IMR-90 (cell line): ENCODE data around the gene PBX4. TPM values are rescaled to one million over a fixed set of nuclear protein-coding genes. Genes with fewer than 3 reads are reported as not detected.

Experiments used
- ATAC-seq: fragments of 200-7000 bp; cut with Tn5 transposase; 2 replicates; pipeline ENCODE4 v1.9.1; 2020; ENCODE audit warnings: low read depth, mild to moderate bottlenecking, moderate library complexity
- BruUV-seq: library from RNA; stranded (reverse); fragments of 400-500 nt; replicated peaks from 2 replicates; lab custom pipeline; 2021; lab: Mats Ljungman, UMichigan
- CTCF ChIA-PET: fragments of 300-600 bp; formaldehyde crosslinking; extraction: SDS; loops from one replicate; lab custom pipeline; 2021; ENCODE audit warnings: antibody characterized with exemption; lab: Yijun Ruan, JAX
- POLR2A ChIA-PET: fragments of 300-600 bp; sonication (Branson Sonifier 250); formaldehyde crosslinking; loops from one replicate; lab custom pipeline; 2022; ENCODE audit warnings: antibody characterized with exemption; ENCODE audit not compliant: unreplicated experiment; lab: Charles Lee
- DNase-seq: peaks from one replicate; pipeline ENCODE4 v3.0.0; 2013
- H2AFZ ChIP-seq: replicated peaks from 2 replicates; pipeline ENCODE3; 2013; ENCODE audit warnings: low read length, mild to moderate bottlenecking; ENCODE audit not compliant: poor library complexity
- H2AK5ac ChIP-seq: 2 replicates; pipeline ENCODE4 v1.6.1; 2013; ENCODE audit warnings: low read depth, low read length, inconsistent platforms
- H2AK9ac ChIP-seq: replicated peaks from 2 replicates; pipeline ENCODE3; 2013; ENCODE audit warnings: mild to moderate bottlenecking, low read depth, low read length, moderate library complexity; ENCODE audit not compliant: poor library complexity
- H2BK120ac ChIP-seq: 2 replicates; pipeline ENCODE4 v1.6.1; 2013; ENCODE audit warnings: low read depth, low read length, inconsistent platforms
- H2BK15ac ChIP-seq: 3 replicates; pipeline ENCODE4 v1.6.1; 2013; ENCODE audit warnings: low read depth, low read length, inconsistent platforms
- H2BK20ac ChIP-seq: 2 replicates; pipeline ENCODE4 v1.6.1; 2013; ENCODE audit warnings: low read depth, mild to moderate bottlenecking, inconsistent platforms, low read length, moderate library complexity
- H2BK5ac ChIP-seq: 2 replicates; pipeline ENCODE4 v1.6.1; 2013; ENCODE audit warnings: mild to moderate bottlenecking, low read depth, low read length, inconsistent platforms; ENCODE audit not compliant: poor library complexity, severe bottlenecking
- H3K14ac ChIP-seq: replicated peaks from 2 replicates; pipeline ENCODE4 v1.6.1; 2013; ENCODE audit warnings: low read depth, low read length, inconsistent platforms
- H3K18ac ChIP-seq: 2 replicates; pipeline ENCODE4 v1.6.1; 2013; ENCODE audit warnings: low read depth, low read length, control low read depth
- H3K23ac ChIP-seq: 2 replicates; pipeline ENCODE4 v1.6.1; 2013; ENCODE audit warnings: low read depth, low read length, inconsistent platforms
- H3K27ac ChIP-seq: 2 replicates; pipeline ENCODE4 v1.5.1; 2013; ENCODE audit warnings: mild to moderate bottlenecking, control low read depth, low read length; ENCODE audit not compliant: insufficient read depth
- H3K27me3 ChIP-seq: 2 replicates; pipeline ENCODE4 v1.6.1; 2013; ENCODE audit warnings: low read length; ENCODE audit not compliant: control insufficient read depth, insufficient read depth
- H3K36me3 ChIP-seq: 2 replicates; pipeline ENCODE4 v1.6.1; 2013; ENCODE audit warnings: low read length, mixed read lengths; ENCODE audit not compliant: control insufficient read depth, insufficient read depth
- H3K4ac ChIP-seq: 2 replicates; pipeline ENCODE4 v1.6.1; 2013; ENCODE audit warnings: low read depth, low read length, inconsistent platforms
- H3K4me1 ChIP-seq: 2 replicates; pipeline ENCODE4 v1.6.1; 2013; ENCODE audit warnings: low read length, mixed read lengths; ENCODE audit not compliant: control insufficient read depth, insufficient read depth
- H3K4me2 ChIP-seq: 2 replicates; pipeline ENCODE4 v1.6.1; 2013; ENCODE audit warnings: low read depth, mild to moderate bottlenecking, control low read depth, low read length, moderate library complexity
- H3K4me3 ChIP-seq: 2 replicates; pipeline ENCODE4 v1.5.1; 2013; ENCODE audit warnings: low read depth, mild to moderate bottlenecking, control low read depth, low read length, moderate library complexity; ENCODE audit not compliant: insufficient read depth
- H3K56ac ChIP-seq: 2 replicates; pipeline ENCODE4 v1.6.1; 2013; ENCODE audit warnings: low read length, inconsistent platforms; ENCODE audit not compliant: insufficient read depth; ENCODE audit errors: extremely low read depth
- H3K79me1 ChIP-seq, 2 experiments: 2 replicates each; pipeline ENCODE4 v1.6.1; 2013; ENCODE audit warnings: low read length in 2 of 2, inconsistent platforms in 1 of 2, low read depth in 1 of 2
- H3K9ac ChIP-seq: 2 replicates; pipeline ENCODE4 v1.6.1; 2013; ENCODE audit warnings: low read depth, low read length, control low read depth
- H3K9me1 ChIP-seq: 2 replicates; pipeline ENCODE4 v1.6.1; 2013; ENCODE audit warnings: low read length, inconsistent platforms; ENCODE audit not compliant: insufficient read depth
- H3K9me3 ChIP-seq: 2 replicates; pipeline ENCODE4 v1.6.1; 2013; ENCODE audit warnings: low read length; ENCODE audit not compliant: control insufficient read depth, insufficient read depth
- H4K20me1 ChIP-seq: 2 replicates; pipeline ENCODE4 v1.6.1; 2013; ENCODE audit warnings: low read length, inconsistent platforms; ENCODE audit not compliant: insufficient read depth
- H4K5ac ChIP-seq: 2 replicates; pipeline ENCODE4 v1.6.1; 2013; ENCODE audit warnings: mild to moderate bottlenecking, low read depth, low read length, control low read depth
- H4K8ac ChIP-seq, 2 experiments: 2 replicates each; pipeline ENCODE4 v1.6.1; 2013; ENCODE audit warnings: low read depth in 2 of 2, low read length in 2 of 2, control low read depth in 1 of 2, inconsistent platforms in 1 of 2
- H4K91ac ChIP-seq: 2 replicates; pipeline ENCODE4 v1.6.1; 2013; ENCODE audit warnings: low read depth, low read length, inconsistent platforms; ENCODE audit not compliant: insufficient read depth
- BHLHE40 ChIP-seq: fragments of 150-350 bp; IDR thresholded peaks from 2 replicates; pipeline ENCODE4 v1.6.1; 2016; ENCODE audit warnings: mild to moderate bottlenecking, low read depth, low read length
- CHD1 ChIP-seq: IDR thresholded peaks from 2 replicates; pipeline ENCODE4 v1.6.1; 2012; ENCODE audit warnings: low read depth, low read length, improper control_type of control experiment
- FOS ChIP-seq: fragments of 150-350 bp; IDR thresholded peaks from 2 replicates; pipeline ENCODE4 v1.6.1; 2016; ENCODE audit warnings: low read depth, low read length
- MAFK ChIP-seq: IDR thresholded peaks from 2 replicates; pipeline ENCODE4 v1.6.1; 2012; ENCODE audit warnings: low read depth, low read length, improper control_type of control experiment
- MXI1 ChIP-seq: IDR thresholded peaks from 2 replicates; pipeline ENCODE4 v1.6.1; 2012; ENCODE audit warnings: low read depth, mild to moderate bottlenecking, low read length, moderate library complexity, borderline replicate concordance
- NFE2L2 ChIP-seq: fragments of 150-350 bp; IDR thresholded peaks from 2 replicates; pipeline ENCODE4 v1.6.1; 2016; ENCODE audit warnings: low read depth, mild to moderate bottlenecking, low read length
- POLR2A ChIP-seq: IDR thresholded peaks from 2 replicates; pipeline ENCODE4 v1.6.1; 2012; ENCODE audit warnings: mild to moderate bottlenecking, low read depth, low read length
- RAD21 ChIP-seq: IDR thresholded peaks from 2 replicates; pipeline ENCODE4 v1.6.1; 2012; ENCODE audit warnings: low read length, improper control_type of control experiment
- SMC3 ChIP-seq: fragments of 150-350 bp; IDR thresholded peaks from 2 replicates; pipeline ENCODE4 v1.6.1; 2016; ENCODE audit warnings: low read depth, mild to moderate bottlenecking, antibody characterized with exemption, low read length, moderate library complexity
- WGBS, 2 experiments: methylation state at CpG; one replicate each; pipeline versions ENCODE4 v1.1.5 to v1.1.7; 2013; ENCODE audit warnings: missing lambda C conversion rate in 2 of 2; ENCODE audit not compliant: insufficient read length in 1 of 2; ENCODE audit errors: extremely low coverage in 2 of 2; 5-methylcytosine and 5-hydroxymethylcytosine counted together
- dilution Hi-C: fragments of 300-500 bp; cut with HindIII; formaldehyde crosslinking; loops from one replicate; pipeline ENCODE4 v1.14.3; 2018; ENCODE audit warnings: low sequenced_read_pairs; ENCODE audit not compliant: unreplicated experiment
- in situ Hi-C: fragments of 300-500 bp; cut with MboI; formaldehyde crosslinking; loops from 3 replicates; pipeline ENCODE4 v1.14.3; 2019; ENCODE audit warnings: low sequenced_read_pairs, inconsistent platforms, mixed read lengths
- intact Hi-C: fragments of 100-400 bp; cut with micrococcal nuclease; formaldehyde crosslinking; loops from 2 replicates; pipeline ENCODE4 v1.10.0; 2022
- polyA plus RNA-seq, 3 experiments: library from polyadenylated mRNA; depleted of rRNA; stranded (reverse); fragments of >200 nt; gene quantifications; 2 replicates each; pipeline ENCODE4 v1.2.3, GENCODE V29; 2012; ENCODE audit warnings: low replicate concordance in 1 of 3
- total RNA-seq: library from RNA; depleted of rRNA; stranded (reverse); fragments of >200 nt; gene quantifications from 2 replicates; pipeline ENCODE4 v1.2.3, GENCODE V29; 2012

Gene PBX4
- total and polyA plus RNA-seq, 2 of the 4 experiments (the other 2 are of a cell fraction), result 0.90 to 2.9 TPM

DNA sequence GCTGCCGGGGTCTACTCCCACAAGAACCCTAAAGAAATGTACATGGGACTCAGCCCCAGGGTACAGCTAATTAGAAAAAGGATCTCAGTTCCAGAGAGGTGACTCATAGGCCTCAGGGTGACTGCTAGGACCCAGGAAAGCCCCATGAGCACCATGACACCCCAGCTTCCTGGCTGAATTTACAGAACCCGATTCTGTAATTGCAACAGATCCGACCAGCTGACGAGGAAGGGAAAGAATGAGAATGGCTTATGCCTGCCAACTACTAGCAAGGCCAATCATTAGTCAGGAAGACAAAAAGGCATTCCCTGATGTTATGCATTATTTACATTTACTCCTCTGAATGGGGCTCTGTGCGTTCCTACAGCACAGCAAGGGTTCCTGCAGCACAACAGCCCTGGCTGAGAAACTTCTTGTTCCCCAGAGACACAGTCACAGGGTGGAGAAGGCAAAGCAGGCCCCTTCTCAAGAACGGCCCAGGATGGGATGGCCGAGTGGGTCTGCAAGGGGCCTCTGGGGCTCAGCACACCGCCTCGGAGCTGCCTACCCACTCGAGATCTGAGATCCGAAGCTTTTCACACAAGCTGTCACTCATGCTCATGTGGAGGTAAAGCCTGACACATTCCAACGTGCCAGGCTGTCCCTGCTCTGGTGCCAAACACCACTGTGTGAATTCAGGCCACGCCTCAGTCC lies 27.2 kb downstream of the PBX4 start (continued):
- 0 out of 2 replicates have a peak, but pooled peaks have one; percentile 31 for TF ChIP-seq BHLHE40
- no peak; the same call in 1 of the 2 replicates for TF ChIP-seq MXI1

DNA sequence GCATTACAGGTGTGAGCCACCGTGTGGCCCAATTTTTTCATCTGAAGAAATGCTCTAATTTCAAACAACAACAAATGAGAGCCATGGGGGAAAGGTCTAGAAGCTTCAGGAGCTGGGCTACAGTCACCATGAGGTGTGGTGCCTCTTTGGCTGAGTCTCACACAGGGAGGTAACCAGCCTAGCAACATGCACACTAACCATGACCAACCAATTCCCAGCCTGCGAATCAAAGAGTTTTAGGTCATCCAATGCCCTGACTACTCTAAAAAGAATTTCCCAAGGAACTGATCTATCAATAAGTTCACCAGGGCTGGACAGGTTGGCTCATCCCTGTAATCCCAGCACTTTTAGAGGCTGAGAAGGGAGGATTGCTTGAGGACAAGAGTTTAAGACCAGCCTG lies 29.9 kb downstream of the PBX4 start:
- H3K27ac ChIP-seq, result no peak overlapping the region
- BruUV-seq, result no TSS peak
- no peak overlapping the region for H4K91ac ChIP-seq
- DNase-seq (peak; percentile 62), ATAC-seq (no peak)
- H3K18ac ChIP-seq, result no peak overlapping the region
- intact Hi-C loops (no loop called here), dilution Hi-C loops (no loop called here), in situ Hi-C loops (no loop called here)
- no peaks in the 10 kb centered on the region for H4K20me1 ChIP-seq
- peak overlapping the region; percentile 4; the same call in 1 of the 2 replicates for H2AK5ac ChIP-seq
- no peak overlapping the region for H2BK15ac ChIP-seq
- peaks cover 18% of the 10 kb centered on the region for H3K9me1 ChIP-seq
- no peak overlapping the region for H3K4me2 ChIP-seq
- no peak overlapping the region for H3K23ac ChIP-seq
- H2AFZ ChIP-seq, result no peak overlapping the region
- CTCF ChIA-PET, result no interaction called here
- POLR2A ChIA-PET, result no interaction called here
- H4K5ac ChIP-seq, result no peak overlapping the region
- H3K9ac ChIP-seq, result no peak overlapping the region
- H3K14ac ChIP-seq, result no peak overlapping the region
- WGBS, 2 experiments, result no CpG with 5 or more reads among the region's 2 CpGs
- peaks cover 0 to 3% of the 10 kb centered on the region in 2 experiments; a peak in 1 of 4 replicates for H3K79me1 ChIP-seq
- H3K4ac ChIP-seq, result no peak overlapping the region
- H4K8ac ChIP-seq, result no peak overlapping the region
- no peak overlapping the region for H2AK9ac ChIP-seq
- peaks cover 11% of the 10 kb centered on the region for H3K4me1 ChIP-seq
- no peak overlapping the region for H3K4me3 ChIP-seq
- no peaks in the 10 kb centered on the region for H3K36me3 ChIP-seq
- H2BK5ac ChIP-seq, result peak overlapping the region; percentile 2
- no peak overlapping the region for H2BK20ac ChIP-seq
- H3K27me3 ChIP-seq, result no peaks in the 10 kb centered on the region
- no peak overlapping the region for H3K56ac ChIP-seq
- no peaks in the 10 kb centered on the region for H3K9me3 ChIP-seq
- no peak overlapping the region for H2BK120ac ChIP-seq
- TF ChIP-seq CHD1 (no peak), RAD21 (no peak), MAFK (no peak), FOS (no peak), NFE2L2 (0 out of 2 replicates have a peak, but pooled peaks have one; percentile 5), BHLHE40 (no peak), POLR2A (no peak), SMC3 (no peak)
